GM23338 (cell line): ENCODE measurements around the gene PGGHG.

Source experiments
- CREB1 ChIP-seq: fragments of 250-450 bp; sonication (Bioruptor Pico); IDR thresholded peaks from 2 replicates; pipeline ENCODE4 v1.5.0; 2020; ENCODE audit warnings: low read depth, mild to moderate bottlenecking, moderate library complexity
- CTCF ChIP-seq, 2 experiments: fragments of 200-600 bp in 1 of 2; sonication (generic) in 1 of 2; conservative IDR thresholded peaks; 2 replicates each; pipeline versions ENCODE4 v1.5.1 to v1.6.1; 2016 to 2017; ENCODE audit warnings: antibody characterized with exemption in 2 of 2, low read depth in 2 of 2, mild to moderate bottlenecking in 2 of 2, moderate library complexity in 1 of 2
- ETS1 ChIP-seq: IDR thresholded peaks from 2 replicates; pipeline ENCODE4 v1.6.1; 2016; ENCODE audit warnings: antibody characterized with exemption
- EZH2 ChIP-seq: fragments of 200-600 bp; sonication (generic); IDR thresholded peaks from one replicate; pipeline ENCODE4 v1.8.0; 2017; ENCODE audit warnings: antibody characterized with exemption, mild to moderate bottlenecking, low read depth; ENCODE audit not compliant: unreplicated experiment
- EZH2phosphoT487 ChIP-seq: fragments of 200-600 bp; sonication (generic); IDR thresholded peaks from one replicate; pipeline ENCODE4 v1.8.1; 2018; ENCODE audit warnings: antibody characterized with exemption; ENCODE audit not compliant: unreplicated experiment
- JUNB ChIP-seq: IDR thresholded peaks from one replicate; pipeline ENCODE4 v1.6.1; 2016; ENCODE audit warnings: antibody characterized with exemption; ENCODE audit not compliant: unreplicated experiment
- POLR2AphosphoS5 ChIP-seq: IDR thresholded peaks from 2 replicates; pipeline ENCODE4 v1.6.1; 2016; ENCODE audit warnings: antibody characterized with exemption, low read depth
- ZNF331 ChIP-seq: fragments of 250-450 bp; sonication (Bioruptor Pico); IDR thresholded peaks from 2 replicates; pipeline ENCODE4 v1.5.0; 2020; ENCODE audit warnings: low read depth, mild to moderate bottlenecking, moderate library complexity

- TF ChIP-seq CTCF (conservative IDR thresholded peaks at IDR 0.05; ENCODE audit: low read depth in 2 of 2) (no peak), EZH2 (no peak), EZH2phosphoT487 (no peak), POLR2AphosphoS5 (no peak), CREB1 (no peak), ZNF331 (no peak), JUNB (no peak), ETS1 (no peak)
Observed at GRCh38 chr11:312092-312816, 23.3 kb downstream of the PGGHG start.
